OCI-LY3 (cell line): ENCODE data around the gene CA12.

Experiments
- H2AFZ ChIP-seq: fragments of 200-600, 300-600 bp; shearing (Covaris generic); 2 replicates; pipeline ENCODE4 v1.6.0; 2014; ENCODE audit warnings: antibody characterized with exemption, low read depth, low read length
- H3K27ac ChIP-seq: fragments of 200-600, 300-600 bp; sonication (generic); 2 replicates; pipeline ENCODE4 v1.5.1; 2014; ENCODE audit warnings: mild to moderate bottlenecking, low read length, moderate library complexity, mixed read lengths
- H3K27me3 ChIP-seq: fragments of 200-600, 300-600 bp; sonication (generic); 2 replicates; pipeline ENCODE4 v1.6.1; 2014; ENCODE audit warnings: low read depth, low read length, mixed read lengths
- H3K36me3 ChIP-seq: fragments of 200-600, 300-600 bp; sonication (generic); replicated peaks from 2 replicates; pipeline ENCODE3; 2014; ENCODE audit warnings: low read depth, low read length, mixed read lengths
- H3K4me1 ChIP-seq: fragments of 300-600, 200-600 bp; sonication (generic); 2 replicates; pipeline ENCODE4 v1.6.1; 2014; ENCODE audit warnings: low read length, mixed read lengths
- H3K4me2 ChIP-seq: fragments of 200-600, 300-600 bp; sonication (generic); 2 replicates; pipeline ENCODE4 v1.6.1; 2014; ENCODE audit warnings: low read length, mixed read lengths
- H3K4me3 ChIP-seq: fragments of 300-600, 200-600 bp; sonication (generic); 2 replicates; pipeline ENCODE4 v1.5.1; 2014; ENCODE audit warnings: antibody characterized with exemption, mild to moderate bottlenecking, low read length, moderate library complexity
- H3K79me2 ChIP-seq: fragments of 300-600, 200-600 bp; shearing (Covaris generic); 2 replicates; pipeline ENCODE4 v1.6.1; 2014; ENCODE audit warnings: mild to moderate bottlenecking, low read length, mixed read lengths
- H3K9ac ChIP-seq: fragments of 300-600, 200-600 bp; shearing (Covaris generic); 2 replicates; pipeline ENCODE4 v1.6.0; 2014; ENCODE audit warnings: mild to moderate bottlenecking, low read length, moderate library complexity
- H3K9me3 ChIP-seq: fragments of 200-600, 300-600 bp; shearing (Covaris generic); 2 replicates; pipeline ENCODE4 v1.6.1; 2014; ENCODE audit warnings: low read length, mixed read lengths; ENCODE audit not compliant: insufficient read depth
- H4K20me1 ChIP-seq: fragments of 200-600, 300-600 bp; sonication (generic); 2 replicates; pipeline ENCODE4 v1.6.1; 2016; ENCODE audit warnings: low read length, mixed read lengths; ENCODE audit not compliant: insufficient read depth
- EZH2phosphoT487 ChIP-seq: fragments of 200-600 bp; shearing (Covaris generic); IDR thresholded peaks from 2 replicates; pipeline ENCODE4 v1.6.1; 2018; ENCODE audit warnings: antibody characterized with exemption, mixed run types, low read depth
- TF ChIP-seq, protein P1 (sequence below): fragments of 200-600, 300-600 bp; sonication (generic); IDR thresholded peaks from 2 replicates; pipeline ENCODE4 v1.5.1; 2014; ENCODE audit warnings: antibody characterized with exemption, low read length, low read depth

The CA12 gene

DNA sequence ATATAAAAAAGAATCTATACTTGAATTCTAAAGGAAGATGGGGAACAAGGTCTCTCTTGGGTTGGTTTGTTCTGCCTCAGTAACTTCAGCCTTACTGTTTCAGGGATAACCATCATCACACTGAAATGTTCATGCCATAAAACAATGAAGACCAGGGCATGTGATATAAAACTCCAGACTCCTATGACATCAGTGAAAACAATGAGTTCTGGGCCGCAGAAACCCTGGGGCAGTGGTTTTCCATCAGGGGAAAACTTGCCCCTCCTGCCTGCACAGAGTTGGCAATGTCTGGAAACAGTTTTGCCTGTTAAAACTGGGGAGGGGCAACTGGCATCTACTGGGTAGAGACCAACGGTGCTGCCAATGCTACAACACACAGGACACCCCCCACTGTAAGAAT, 46.8 kb downstream of the CA12 start:
- no peaks in the 10 kb centered on the region for H3K4me1 ChIP-seq
- H3K4me2 ChIP-seq: no peak overlapping the region
- H3K9me3 ChIP-seq: no peaks in the 10 kb centered on the region
- peaks cover 7% of the 10 kb centered on the region; the same call in 1 of the 2 replicates for H3K27me3 ChIP-seq
- H3K4me3 ChIP-seq: no peak overlapping the region
- no peaks in the 10 kb centered on the region for H4K20me1 ChIP-seq
- no peaks in the 10 kb centered on the region for H3K36me3 ChIP-seq
- no peaks in the 10 kb centered on the region for H3K79me2 ChIP-seq
- no peak overlapping the region for H3K9ac ChIP-seq
- H3K27ac ChIP-seq: no peak overlapping the region
- H2AFZ ChIP-seq: no peak overlapping the region
- TF ChIP-seq, protein P1, sequence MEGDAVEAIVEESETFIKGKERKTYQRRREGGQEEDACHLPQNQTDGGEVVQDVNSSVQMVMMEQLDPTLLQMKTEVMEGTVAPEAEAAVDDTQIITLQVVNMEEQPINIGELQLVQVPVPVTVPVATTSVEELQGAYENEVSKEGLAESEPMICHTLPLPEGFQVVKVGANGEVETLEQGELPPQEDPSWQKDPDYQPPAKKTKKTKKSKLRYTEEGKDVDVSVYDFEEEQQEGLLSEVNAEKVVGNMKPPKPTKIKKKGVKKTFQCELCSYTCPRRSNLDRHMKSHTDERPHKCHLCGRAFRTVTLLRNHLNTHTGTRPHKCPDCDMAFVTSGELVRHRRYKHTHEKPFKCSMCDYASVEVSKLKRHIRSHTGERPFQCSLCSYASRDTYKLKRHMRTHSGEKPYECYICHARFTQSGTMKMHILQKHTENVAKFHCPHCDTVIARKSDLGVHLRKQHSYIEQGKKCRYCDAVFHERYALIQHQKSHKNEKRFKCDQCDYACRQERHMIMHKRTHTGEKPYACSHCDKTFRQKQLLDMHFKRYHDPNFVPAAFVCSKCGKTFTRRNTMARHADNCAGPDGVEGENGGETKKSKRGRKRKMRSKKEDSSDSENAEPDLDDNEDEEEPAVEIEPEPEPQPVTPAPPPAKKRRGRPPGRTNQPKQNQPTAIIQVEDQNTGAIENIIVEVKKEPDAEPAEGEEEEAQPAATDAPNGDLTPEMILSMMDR: no peak
- TF ChIP-seq EZH2phosphoT487: no peak

DNA sequence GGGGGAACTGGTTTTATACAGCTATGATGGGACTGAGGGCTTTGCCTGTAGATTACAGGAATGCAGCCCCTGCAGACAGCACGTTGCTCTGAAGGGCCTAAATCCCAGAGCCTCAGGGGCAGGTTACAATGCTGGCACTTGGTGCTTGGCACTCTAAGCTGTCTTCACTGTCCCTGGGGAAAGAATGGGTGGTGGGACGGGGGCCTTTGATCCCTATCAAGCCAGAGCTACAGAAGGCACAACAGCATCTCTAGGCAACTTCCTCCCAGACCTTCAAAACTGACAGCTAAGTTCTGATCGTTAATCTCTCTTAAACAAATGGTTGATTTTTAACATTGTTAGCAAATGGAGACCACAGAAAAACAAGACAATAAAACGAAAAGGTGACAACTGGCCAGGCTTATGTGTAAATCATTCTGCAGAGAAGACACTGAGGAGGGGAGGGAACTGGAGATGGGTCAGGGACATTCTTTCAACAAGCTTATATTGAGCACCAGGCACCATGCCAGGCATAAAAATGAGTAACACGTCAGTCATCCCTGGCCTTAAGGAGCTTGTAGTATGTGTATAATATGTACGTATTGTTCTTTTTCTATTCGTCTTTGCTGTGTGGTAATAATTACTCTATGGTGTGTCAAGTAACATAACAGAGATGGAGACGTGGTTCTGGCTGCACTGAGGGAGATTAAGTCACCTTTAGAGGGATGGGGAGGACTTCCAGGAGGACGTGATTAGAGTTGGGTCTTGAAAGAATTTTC, 49.1 kb downstream of the CA12 start:
- no peaks in the 10 kb centered on the region for H3K79me2 ChIP-seq
- H3K36me3 ChIP-seq: no peaks in the 10 kb centered on the region
- no peaks in the 10 kb centered on the region for H4K20me1 ChIP-seq
- H3K27me3 ChIP-seq: no peaks in the 10 kb centered on the region
- peak overlapping the region; percentile 22; the same call in 1 of the 2 replicates for H2AFZ ChIP-seq
- no peak overlapping the region for H3K9ac ChIP-seq
- H3K4me1 ChIP-seq: no peaks in the 10 kb centered on the region
- H3K4me3 ChIP-seq: no peak overlapping the region
- H3K4me2 ChIP-seq: no peak overlapping the region
- H3K27ac ChIP-seq: no peak overlapping the region
- TF ChIP-seq, protein P1: no peak
- TF ChIP-seq EZH2phosphoT487: no peak
- H3K9me3 ChIP-seq: no peaks in the 10 kb centered on the region

DNA sequence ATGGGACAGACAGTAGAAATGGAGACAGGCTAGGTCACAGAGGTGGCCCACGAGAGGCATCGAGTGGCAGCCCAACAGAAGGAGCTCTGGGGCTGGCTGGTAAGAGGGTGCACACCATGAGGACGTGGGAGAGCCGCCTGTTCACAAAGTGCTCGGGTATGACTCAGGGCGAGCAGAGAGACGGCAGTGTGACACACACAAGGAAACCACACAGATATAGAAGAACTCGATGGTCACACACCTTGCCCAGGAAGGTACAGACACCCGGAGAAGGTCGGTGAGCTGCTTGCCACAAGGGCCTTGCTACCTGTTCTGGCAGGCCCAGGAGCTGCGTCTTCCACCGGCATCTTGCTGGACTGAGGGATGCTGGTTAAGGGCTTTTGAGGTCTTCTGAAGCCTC, 50.2 kb downstream of the CA12 start:
- Histone ChIP-seq H3K9me3 (no peaks in the 10 kb centered on the region), H3K36me3 (no peaks in the 10 kb centered on the region), H3K79me2 (no peaks in the 10 kb centered on the region), H3K4me2 (no peak overlapping the region), H2AFZ (no peak overlapping the region), H3K9ac (no peak overlapping the region), H3K27ac (no peak overlapping the region), H3K4me3 (no peak overlapping the region), H3K27me3 (no peaks in the 10 kb centered on the region), H4K20me1 (no peaks in the 10 kb centered on the region), H3K4me1 (no peaks in the 10 kb centered on the region)
- TF ChIP-seq EZH2phosphoT487: no peak
- TF ChIP-seq, protein P1: no peak

DNA sequence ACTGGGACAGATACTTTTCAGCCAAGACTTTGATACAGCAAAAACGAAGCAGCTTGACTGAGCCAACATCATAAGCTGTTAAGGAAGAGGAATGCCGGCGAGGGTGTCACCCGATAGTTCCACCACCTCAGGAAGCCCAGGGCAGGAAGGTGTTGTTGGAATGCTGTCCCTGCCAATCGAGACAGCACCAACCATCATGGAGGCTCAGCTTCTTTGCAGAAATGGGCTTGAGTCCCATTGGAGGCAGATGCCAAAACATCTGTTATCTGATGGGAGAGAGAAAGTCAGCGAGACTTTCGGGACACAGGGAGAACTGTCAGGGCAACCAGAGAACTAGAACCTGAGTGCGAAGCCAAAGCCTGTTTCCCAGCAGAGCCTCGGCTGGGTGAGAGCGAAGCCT, 50.7 kb downstream of the CA12 start:
- H3K27ac ChIP-seq: no peak overlapping the region
- H3K36me3 ChIP-seq: no peaks in the 10 kb centered on the region
- H3K4me1 ChIP-seq: no peaks in the 10 kb centered on the region
- no peak overlapping the region for H3K4me2 ChIP-seq
- no peaks in the 10 kb centered on the region for H3K9me3 ChIP-seq
- H3K79me2 ChIP-seq: no peaks in the 10 kb centered on the region
- no peaks in the 10 kb centered on the region for H3K27me3 ChIP-seq
- H2AFZ ChIP-seq: no peak overlapping the region
- no peak overlapping the region for H3K4me3 ChIP-seq
- no peaks in the 10 kb centered on the region for H4K20me1 ChIP-seq
- no peak for TF ChIP-seq EZH2phosphoT487
- TF ChIP-seq, protein P1: no peak
- no peak overlapping the region for H3K9ac ChIP-seq
